Gastrocnemius medialis (tissue), 4 donors: ENCODE data around the gene WNT7B. TPM values are rescaled to one million over a fixed set of nuclear protein-coding genes. Genes with fewer than 3 reads are reported as not detected.

ENCODE experiments used
- ATAC-seq, 2 donors: fragments of 150-250 bp; one replicate each; pipeline ENCODE4 v1.9.1; 2016
- DNase-seq, 2 donors: peaks; one replicate each; pipeline ENCODE4 v3.0.0-alpha.2; 2019
- H3K27ac ChIP-seq, 4 donors: fragments of 200-600 bp; sonication (generic); 1 replicate in 1 of 4; 2 replicates in 3 of 4; pipeline ENCODE4 v1.5.1; 2016 to 2018; ENCODE audit warnings: mild to moderate bottlenecking in 2 of 4, moderate library complexity in 1 of 4
- H3K27me3 ChIP-seq, 3 donors: fragments of 200-600 bp; sonication (generic) in 2 of 3; 1 replicate in 1 of 3; 2 replicates in 2 of 3; pipeline versions ENCODE4 v1.5.1 to v1.6.0; 2016 to 2019; ENCODE audit warnings: mild to moderate bottlenecking in 1 of 3, moderate library complexity in 1 of 3
- H3K36me3 ChIP-seq, 2 donors: fragments of 200-600 bp; sonication (generic) in 1 of 2; one replicate each; pipeline ENCODE4 v1.5.1; 2017 to 2018
- H3K4me1 ChIP-seq, 2 donors: fragments of 200-600 bp; sonication (generic) in 1 of 2; one replicate each; pipeline ENCODE4 v1.5.1; 2016 to 2017; ENCODE audit warnings: mild to moderate bottlenecking in 2 of 2
- H3K4me3 ChIP-seq, 4 donors: fragments of 200-600 bp; sonication (generic) in 3 of 4; 1 replicate in 1 of 4; 2 replicates in 3 of 4; pipeline ENCODE4 v1.5.1; 2016 to 2019; ENCODE audit warnings: mild to moderate bottlenecking in 2 of 4
- H3K9me3 ChIP-seq, 3 donors: fragments of 200-600 bp; sonication (generic) in 2 of 3; 1 replicate in 1 of 3; 2 replicates in 2 of 3; pipeline ENCODE4 v1.5.1; 2016 to 2019
- POLR2A ChIP-seq, 2 donors: fragments of 450-650 bp; IDR thresholded peaks; one replicate each; pipeline ENCODE4 v1.6.1; 2017; ENCODE audit warnings: antibody characterized with exemption in 2 of 2, mild to moderate bottlenecking in 2 of 2, moderate library complexity in 2 of 2
- in situ Hi-C, 4 donors: fragments of 200-750 bp; cut with MboI; loops; one replicate each; pipeline versions ENCODE4 v1.15.0 to v1.8.0; 2017; ENCODE audit warnings: low sequenced_read_pairs in 4 of 4
- intact Hi-C: fragments of 100-400 bp; cut with DNase I; formaldehyde crosslinking; loops from one replicate; pipeline ENCODE4 v1.15.1; 2023; ENCODE audit warnings: low total_unique reads
- total RNA-seq, 4 donors: library from RNA; depleted of rRNA; stranded (reverse); fragments of >200 nt; gene quantifications; one replicate each; pipeline versions ENCODE4 v1.1.0 to v1.2.3, GENCODE V29; 2016
- TF ChIP-seq, protein P1 (sequence below), 5 experiments: fragments of 450-650 bp in 3 of 5; fragments of 200-600 bp in 2 of 5; sonication (generic) in 2 of 5; IDR thresholded peaks in 4 of 5; conservative IDR thresholded peaks in 1 of 5; 1 replicate in 4 of 5; 2 replicates in 1 of 5; pipeline ENCODE4 v1.5.1; 2016 to 2019; ENCODE audit warnings: antibody characterized with exemption in 5 of 5, mild to moderate bottlenecking in 3 of 5, moderate library complexity in 3 of 5

WNT7B gene
- total RNA-seq, 4 donors from 2014 or later: not detected

DNA sequence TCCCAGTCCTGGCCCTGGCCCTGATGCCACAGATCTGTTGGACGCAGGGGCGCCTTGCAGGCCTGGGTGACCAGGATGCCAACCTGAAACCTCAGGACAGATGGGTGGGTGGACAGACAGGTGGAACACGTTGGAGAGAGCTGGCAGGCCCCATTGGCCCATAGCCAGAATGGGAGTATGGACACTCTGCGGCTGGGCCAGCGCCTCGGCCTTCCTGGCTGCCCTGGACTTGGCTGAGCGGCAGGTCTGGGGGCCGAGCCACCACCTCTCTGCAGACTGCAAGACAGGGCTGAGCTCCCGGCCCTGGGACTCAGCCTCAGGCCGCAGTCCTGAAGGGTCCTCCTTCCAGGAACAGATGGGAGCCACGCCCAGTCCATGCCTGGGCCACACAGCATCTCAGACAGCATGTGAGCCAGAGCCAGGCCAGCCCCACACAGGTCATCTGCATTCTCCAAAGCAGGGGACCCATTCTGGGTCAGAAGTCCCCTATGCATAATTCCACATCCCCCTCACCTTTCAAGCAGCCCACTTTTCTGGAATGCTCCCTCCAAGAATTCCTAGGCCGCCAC lies 14.1 kb downstream of the WNT7B start:
- H3K4me1 ChIP-seq: no peaks in the 10 kb centered on the region
- H3K27ac ChIP-seq: no peak overlapping the region
- H3K4me3 ChIP-seq: no peak overlapping the region
- no peak for TF ChIP-seq POLR2A (IDR thresholded peaks at IDR 0.05)
- TF ChIP-seq, protein P1, sequence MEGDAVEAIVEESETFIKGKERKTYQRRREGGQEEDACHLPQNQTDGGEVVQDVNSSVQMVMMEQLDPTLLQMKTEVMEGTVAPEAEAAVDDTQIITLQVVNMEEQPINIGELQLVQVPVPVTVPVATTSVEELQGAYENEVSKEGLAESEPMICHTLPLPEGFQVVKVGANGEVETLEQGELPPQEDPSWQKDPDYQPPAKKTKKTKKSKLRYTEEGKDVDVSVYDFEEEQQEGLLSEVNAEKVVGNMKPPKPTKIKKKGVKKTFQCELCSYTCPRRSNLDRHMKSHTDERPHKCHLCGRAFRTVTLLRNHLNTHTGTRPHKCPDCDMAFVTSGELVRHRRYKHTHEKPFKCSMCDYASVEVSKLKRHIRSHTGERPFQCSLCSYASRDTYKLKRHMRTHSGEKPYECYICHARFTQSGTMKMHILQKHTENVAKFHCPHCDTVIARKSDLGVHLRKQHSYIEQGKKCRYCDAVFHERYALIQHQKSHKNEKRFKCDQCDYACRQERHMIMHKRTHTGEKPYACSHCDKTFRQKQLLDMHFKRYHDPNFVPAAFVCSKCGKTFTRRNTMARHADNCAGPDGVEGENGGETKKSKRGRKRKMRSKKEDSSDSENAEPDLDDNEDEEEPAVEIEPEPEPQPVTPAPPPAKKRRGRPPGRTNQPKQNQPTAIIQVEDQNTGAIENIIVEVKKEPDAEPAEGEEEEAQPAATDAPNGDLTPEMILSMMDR (IDR thresholded peaks at IDR 0.05 in 4 of 5, conservative IDR thresholded peaks at IDR 0.05 in 1 of 5): no peak
- H3K36me3 ChIP-seq: no peaks in the 10 kb centered on the region
- no peak for ATAC-seq
- intact Hi-C loops: no loop called here
- H3K9me3 ChIP-seq: no peaks in the 10 kb centered on the region
- in situ Hi-C loops: no loop called here
- DNase-seq: no peak
- peaks cover 0 to 5% (median 5%) of the 10 kb centered on the region in 3 donors for H3K27me3 ChIP-seq

DNA sequence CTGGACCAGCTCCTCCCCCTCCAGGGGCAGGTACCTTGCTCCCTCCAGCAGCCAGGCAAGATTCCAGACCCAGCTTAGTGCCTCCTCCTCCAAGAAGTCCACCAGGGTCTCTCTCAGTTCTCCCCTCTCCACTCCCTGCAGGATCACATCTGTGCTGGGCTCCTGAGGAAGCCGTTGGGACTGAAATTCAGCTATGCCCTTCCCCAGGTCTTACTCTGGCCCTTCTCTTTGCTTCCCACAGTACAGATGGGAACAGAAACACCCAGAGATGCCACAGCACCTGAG lies 14.6 kb downstream of the WNT7B start:
- H3K4me1 ChIP-seq: no peaks in the 10 kb centered on the region
- no peaks in the 10 kb centered on the region for H3K36me3 ChIP-seq
- ATAC-seq: no peak
- H3K4me3 ChIP-seq: no peak overlapping the region
- no peaks in the 10 kb centered on the region for H3K9me3 ChIP-seq
- TF ChIP-seq, protein P1 (IDR thresholded peaks at IDR 0.05 in 4 of 5, conservative IDR thresholded peaks at IDR 0.05 in 1 of 5): no peak
- TF ChIP-seq POLR2A (IDR thresholded peaks at IDR 0.05): no peak
- no peak overlapping the region for H3K27ac ChIP-seq
- intact Hi-C loops (no loop called here), in situ Hi-C loops (no loop called here)
- H3K27me3 ChIP-seq: peaks cover 0 to 3% (median under 1%) of the 10 kb centered on the region in 3 donors
- DNase-seq: no peak

GRCh38 chr22:45961679-45962433 lies 15.1 kb downstream of the WNT7B start:
- ATAC-seq: no peak
- no peak for DNase-seq
- Histone ChIP-seq H3K9me3 (no peaks in the 10 kb centered on the region), H3K36me3 (no peaks in the 10 kb centered on the region), H3K4me1 (no peaks in the 10 kb centered on the region), H3K27ac (no peak overlapping the region), H3K27me3 (peaks cover 0 to 3% (median 0%) of the 10 kb centered on the region in 3 donors), H3K4me3 (no peak overlapping the region)
- in situ Hi-C loops (no loop called here), intact Hi-C loops (no loop called here)
- TF ChIP-seq POLR2A (IDR thresholded peaks at IDR 0.05): no peak
- TF ChIP-seq, protein P1 (IDR thresholded peaks at IDR 0.05 in 4 of 5, conservative IDR thresholded peaks at IDR 0.05 in 1 of 5): no peak

GRCh38 chr22:45960477-45961386 lies 16.2 kb downstream of the WNT7B start:
- Histone ChIP-seq H3K4me3 (no peak overlapping the region), H3K9me3 (no peaks in the 10 kb centered on the region), H3K27ac (no peak overlapping the region), H3K27me3 (peaks cover 0 to 3% (median 0%) of the 10 kb centered on the region in 3 donors), H3K36me3 (no peaks in the 10 kb centered on the region), H3K4me1 (no peaks in the 10 kb centered on the region)
- intact Hi-C loops (no loop called here), in situ Hi-C loops (no loop called here)
- DNase-seq (no peak), ATAC-seq (no peak)
- TF ChIP-seq POLR2A (IDR thresholded peaks at IDR 0.05): no peak
- TF ChIP-seq, protein P1 (IDR thresholded peaks at IDR 0.05 in 4 of 5, conservative IDR thresholded peaks at IDR 0.05 in 1 of 5): no peak
